Neural cell (in vitro differentiated cells): ENCODE results near the gene PARP16. TPM values are rescaled to one million over a fixed set of nuclear protein-coding genes. Genes with fewer than 3 reads are reported as not detected.

Source experiments
- H2AFZ ChIP-seq: fragments of 200-600, 300-800 bp; sonication (generic), shearing (Covaris generic); 2 replicates; pipeline ENCODE4 v1.6.0; 2014; ENCODE audit warnings: low read depth, mild to moderate bottlenecking, antibody characterized with exemption, low read length, moderate library complexity
- H3F3A ChIP-seq: fragments of 200-600 bp; shearing (Covaris generic); 2 replicates; pipeline ENCODE4 v1.6.1; 2016; ENCODE audit warnings: mild to moderate bottlenecking, moderate library complexity, mixed read lengths, antibody characterized with exemption, low read length; ENCODE audit not compliant: insufficient read depth, poor library complexity, severe bottlenecking
- H3K27ac ChIP-seq: fragments of 200-600, 300-800 bp; sonication (generic), shearing (Covaris generic); 2 replicates; pipeline ENCODE4 v1.5.1; 2014; ENCODE audit warnings: mild to moderate bottlenecking, low read length, moderate library complexity
- H3K27me3 ChIP-seq: fragments of 300-800, 200-600 bp; sonication (generic), shearing (Covaris generic); 2 replicates; pipeline ENCODE4 v1.6.0; 2014; ENCODE audit warnings: mild to moderate bottlenecking, low read depth, low read length, moderate library complexity; ENCODE audit not compliant: insufficient read depth
- H3K36me3 ChIP-seq: fragments of 300-800, 200-600 bp; sonication (generic), shearing (Covaris generic); 2 replicates; pipeline ENCODE4 v1.5.1; 2014; ENCODE audit warnings: mild to moderate bottlenecking, antibody characterized with exemption, low read length, moderate library complexity; ENCODE audit not compliant: insufficient read depth
- H3K4me2 ChIP-seq: fragments of 300-800, 200-600 bp; sonication (generic), shearing (Covaris generic); 2 replicates; pipeline ENCODE4 v1.6.0; 2014; ENCODE audit warnings: mild to moderate bottlenecking, low read length
- H3K4me3 ChIP-seq: fragments of 300-800, 200-600 bp; sonication (generic), shearing (Covaris generic); 2 replicates; pipeline ENCODE4 v1.5.1; 2014; ENCODE audit warnings: mild to moderate bottlenecking, low read length, moderate library complexity
- H3K79me2 ChIP-seq: fragments of 200-600 bp; shearing (Covaris generic); replicated peaks from 2 replicates; pipeline ENCODE4 v1.6.0; 2014; ENCODE audit warnings: mild to moderate bottlenecking, low read length, moderate library complexity; ENCODE audit not compliant: insufficient read depth
- H3K9ac ChIP-seq: fragments of 300-800, 200-600 bp; sonication (generic), shearing (Covaris generic); 2 replicates; pipeline ENCODE4 v1.6.1; 2016; ENCODE audit warnings: mild to moderate bottlenecking, low read length, mixed read lengths
- H3K9me2 ChIP-seq: fragments of 200-600 bp; shearing (Covaris generic); 2 replicates; pipeline ENCODE4 v1.6.1; 2016; ENCODE audit warnings: mild to moderate bottlenecking, low read length, mixed read lengths; ENCODE audit not compliant: insufficient read depth
- H3K9me3 ChIP-seq: fragments of 200-600, 300-800 bp; sonication (generic), shearing (Covaris generic); 2 replicates; pipeline ENCODE4 v1.6.1; 2016; ENCODE audit warnings: mild to moderate bottlenecking, mixed run types, low read length, moderate library complexity, mixed read lengths
- H4K20me1 ChIP-seq: fragments of 200-600 bp; shearing (Covaris generic); 2 replicates; pipeline ENCODE4 v1.6.1; 2016; ENCODE audit warnings: mild to moderate bottlenecking, mixed run types; ENCODE audit not compliant: insufficient read depth
- EP300 ChIP-seq: fragments of 450-650 bp; conservative IDR thresholded peaks from 2 replicates; pipeline ENCODE4 v1.6.1; 2014; ENCODE audit warnings: antibody characterized with exemption, mild to moderate bottlenecking, moderate library complexity; ENCODE audit not compliant: poor library complexity, severe bottlenecking
- EZH2 ChIP-seq: fragments of 200-600, 300-800 bp; shearing (Covaris generic), sonication (generic); IDR thresholded peaks from 2 replicates; pipeline ENCODE4 v1.6.1; 2014; ENCODE audit warnings: antibody characterized with exemption, low read length, borderline replicate concordance, mild to moderate bottlenecking; ENCODE audit not compliant: insufficient read depth, poor library complexity, severe bottlenecking
- MXI1 ChIP-seq: fragments of 450-650 bp; conservative IDR thresholded peaks from 2 replicates; pipeline ENCODE4 v1.6.1; 2014; ENCODE audit warnings: antibody characterized with exemption, mild to moderate bottlenecking; ENCODE audit not compliant: poor library complexity, severe bottlenecking
- RAD21 ChIP-seq: fragments of 450-650 bp; conservative IDR thresholded peaks from 2 replicates; pipeline ENCODE4 v1.6.1; 2014; ENCODE audit warnings: antibody characterized with exemption, mild to moderate bottlenecking, moderate library complexity
- SMC3 ChIP-seq: fragments of 450-650 bp; conservative IDR thresholded peaks from 2 replicates; pipeline ENCODE4 v1.6.1; 2014; ENCODE audit warnings: antibody characterized with exemption, mild to moderate bottlenecking, moderate library complexity; ENCODE audit not compliant: poor library complexity
- TAF1 ChIP-seq: IDR thresholded peaks from 2 replicates; pipeline ENCODE4 v1.6.1; 2012; ENCODE audit warnings: low read depth
- polyA plus RNA-seq: library from polyadenylated mRNA; depleted of rRNA; stranded (reverse); fragments of >200 nt; gene quantifications from 2 replicates; pipeline ENCODE4 v1.2.3, GENCODE V29; 2014
- TF ChIP-seq, protein P1 (sequence below): IDR thresholded peaks from 2 replicates; pipeline ENCODE4 v1.6.1; 2012; ENCODE audit warnings: borderline replicate concordance

Gene PARP16
- polyA plus RNA-seq, 1 donor from 2014 or later = 17.0 TPM

DNA sequence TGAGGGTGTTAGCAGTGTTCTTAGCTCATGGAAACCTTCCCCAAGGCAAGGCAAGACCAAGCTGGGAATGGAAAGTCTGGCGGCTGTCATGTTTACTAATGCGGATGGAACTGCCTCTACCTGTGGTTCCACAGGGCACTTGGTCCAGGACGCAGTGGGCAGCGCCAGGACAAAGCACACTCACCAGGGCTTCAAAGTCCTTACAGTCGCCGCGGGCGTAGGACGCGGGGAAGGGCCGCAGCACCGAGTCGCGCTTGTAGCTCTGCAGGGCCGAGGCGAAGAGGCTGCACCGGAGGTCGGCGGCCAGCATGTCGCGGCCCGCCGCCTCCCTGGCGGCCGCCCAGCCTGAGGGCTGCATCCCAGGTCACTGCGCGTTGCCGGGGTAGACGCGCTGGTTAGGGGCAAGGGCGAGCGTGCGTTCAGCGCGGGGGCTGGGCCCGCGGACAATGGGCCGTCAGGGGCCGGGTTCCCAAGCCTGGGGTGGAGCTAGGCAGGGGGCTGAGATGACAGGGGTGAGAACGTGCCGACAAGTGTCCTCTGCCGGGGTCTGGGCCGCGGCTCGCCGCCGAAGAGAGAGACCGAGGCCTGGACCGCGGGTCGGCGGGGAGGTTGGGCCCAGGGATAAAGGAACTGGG is 497 bp downstream of the PARP16 start:
- Histone ChIP-seq H3K4me2 (peak overlapping the region; percentile 93), H3K27ac (peak overlapping the region; percentile 78), H3K36me3 (no peaks in the 10 kb centered on the region), H3K9me3 (no peaks in the 10 kb centered on the region), H3K27me3 (no peaks in the 10 kb centered on the region), H3F3A (no peaks in the 10 kb centered on the region), H3K4me3 (peak overlapping the region; percentile 98), H2AFZ (peak overlapping the region; percentile 90), H3K9me2 (no peaks in the 10 kb centered on the region), H3K79me2 (peaks cover 29% of the 10 kb centered on the region), H3K9ac (peak overlapping the region; percentile 96), H4K20me1 (no peaks in the 10 kb centered on the region)
- TF ChIP-seq SMC3 = no peak
- TF ChIP-seq TAF1 = no peak
- no peak for TF ChIP-seq RAD21
- TF ChIP-seq, protein P1, sequence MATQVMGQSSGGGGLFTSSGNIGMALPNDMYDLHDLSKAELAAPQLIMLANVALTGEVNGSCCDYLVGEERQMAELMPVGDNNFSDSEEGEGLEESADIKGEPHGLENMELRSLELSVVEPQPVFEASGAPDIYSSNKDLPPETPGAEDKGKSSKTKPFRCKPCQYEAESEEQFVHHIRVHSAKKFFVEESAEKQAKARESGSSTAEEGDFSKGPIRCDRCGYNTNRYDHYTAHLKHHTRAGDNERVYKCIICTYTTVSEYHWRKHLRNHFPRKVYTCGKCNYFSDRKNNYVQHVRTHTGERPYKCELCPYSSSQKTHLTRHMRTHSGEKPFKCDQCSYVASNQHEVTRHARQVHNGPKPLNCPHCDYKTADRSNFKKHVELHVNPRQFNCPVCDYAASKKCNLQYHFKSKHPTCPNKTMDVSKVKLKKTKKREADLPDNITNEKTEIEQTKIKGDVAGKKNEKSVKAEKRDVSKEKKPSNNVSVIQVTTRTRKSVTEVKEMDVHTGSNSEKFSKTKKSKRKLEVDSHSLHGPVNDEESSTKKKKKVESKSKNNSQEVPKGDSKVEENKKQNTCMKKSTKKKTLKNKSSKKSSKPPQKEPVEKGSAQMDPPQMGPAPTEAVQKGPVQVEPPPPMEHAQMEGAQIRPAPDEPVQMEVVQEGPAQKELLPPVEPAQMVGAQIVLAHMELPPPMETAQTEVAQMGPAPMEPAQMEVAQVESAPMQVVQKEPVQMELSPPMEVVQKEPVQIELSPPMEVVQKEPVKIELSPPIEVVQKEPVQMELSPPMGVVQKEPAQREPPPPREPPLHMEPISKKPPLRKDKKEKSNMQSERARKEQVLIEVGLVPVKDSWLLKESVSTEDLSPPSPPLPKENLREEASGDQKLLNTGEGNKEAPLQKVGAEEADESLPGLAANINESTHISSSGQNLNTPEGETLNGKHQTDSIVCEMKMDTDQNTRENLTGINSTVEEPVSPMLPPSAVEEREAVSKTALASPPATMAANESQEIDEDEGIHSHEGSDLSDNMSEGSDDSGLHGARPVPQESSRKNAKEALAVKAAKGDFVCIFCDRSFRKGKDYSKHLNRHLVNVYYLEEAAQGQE = peak; percentile 9
- TF ChIP-seq EP300 = no peak
- TF ChIP-seq MXI1 = no peak

DNA sequence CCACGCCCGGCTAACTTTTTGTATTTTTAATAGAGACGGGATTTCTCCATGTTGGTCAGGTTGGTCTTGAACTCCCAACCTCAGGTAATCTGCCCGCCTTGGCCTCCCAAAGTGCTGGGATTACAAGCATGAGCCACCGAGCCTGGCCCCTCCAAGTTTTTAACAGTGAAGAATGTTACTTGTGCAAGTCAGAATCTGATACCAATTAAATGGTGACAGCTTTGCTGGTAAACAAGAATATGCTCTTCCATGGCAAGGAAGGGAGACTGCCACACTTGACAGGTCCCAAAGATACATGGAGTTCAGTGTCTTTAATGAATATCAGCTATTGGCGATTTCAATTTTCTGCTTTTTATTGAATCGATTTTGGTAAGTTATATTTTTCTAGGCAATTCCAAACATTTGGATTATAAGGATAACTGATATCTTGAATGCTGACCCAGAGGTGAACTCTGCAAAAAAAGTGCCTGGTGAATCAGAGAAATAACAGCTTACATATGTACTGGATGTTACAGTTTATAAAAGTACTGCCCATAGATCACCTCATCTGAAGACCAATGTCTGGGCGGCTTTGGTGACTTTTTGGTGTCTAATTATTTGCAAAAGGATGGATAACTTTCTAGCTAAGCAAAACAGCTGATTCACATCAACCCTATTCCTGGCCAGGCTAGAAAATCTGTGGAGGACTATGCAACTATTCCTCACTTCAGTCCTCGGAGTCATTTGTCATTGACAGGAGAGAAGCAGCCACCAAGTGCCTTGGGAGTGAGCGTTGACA is 1.2 kb downstream of the PARP16 start:
- H3K27ac ChIP-seq = peak overlapping the region; percentile 78

More for the DNA sequence above, 1.2 kb downstream of the PARP16 start:
- peak overlapping the region; percentile 96 for H3K9ac ChIP-seq
- no peaks in the 10 kb centered on the region for H3K9me2 ChIP-seq
- H3F3A ChIP-seq = no peaks in the 10 kb centered on the region
- H3K79me2 ChIP-seq = peaks cover 30% of the 10 kb centered on the region
- H3K36me3 ChIP-seq = no peaks in the 10 kb centered on the region
- H3K4me2 ChIP-seq = peak overlapping the region; percentile 93
- no peaks in the 10 kb centered on the region for H3K27me3 ChIP-seq
- H2AFZ ChIP-seq = peak overlapping the region; percentile 90
- TF ChIP-seq, protein P1 = no peak
- no peak for TF ChIP-seq EZH2
- H3K9me3 ChIP-seq = no peaks in the 10 kb centered on the region
- no peaks in the 10 kb centered on the region for H4K20me1 ChIP-seq
- peak overlapping the region; percentile 98 for H3K4me3 ChIP-seq
